Gastroesophageal sphincter (tissue), 3 donors: Measurements from ENCODE around the gene ZFP42.
"Not testable (repeated sequence)": the region's sequence is repeated elsewhere in the genome, so short reads cannot be mapped to it uniquely, and the experiment has no call there.

Experiments used
- CTCF ChIP-seq, 4 experiments: fragments of 200-600 bp in 2 of 4; fragments of 450-650 bp in 2 of 4; sonication (generic) in 1 of 4; IDR thresholded peaks; one replicate each; pipeline ENCODE4 v1.5.1; 2017 to 2019; ENCODE audit warnings: antibody characterized with exemption in 4 of 4, mild to moderate bottlenecking in 2 of 4, moderate library complexity in 2 of 4
- EP300 ChIP-seq: sonication (generic); formaldehyde crosslinking; IDR thresholded peaks from one replicate; pipeline ENCODE4 v1.6.1; 2017; ENCODE audit warnings: antibody characterized with exemption, mild to moderate bottlenecking
- POLR2A ChIP-seq, 2 donors: fragments of 450-650 bp; IDR thresholded peaks; one replicate each; pipeline ENCODE4 v1.6.1; 2017; ENCODE audit warnings: antibody characterized with exemption in 2 of 2, mild to moderate bottlenecking in 2 of 2, moderate library complexity in 1 of 2
- POLR2AphosphoS5 ChIP-seq: sonication (generic); formaldehyde crosslinking; IDR thresholded peaks from one replicate; pipeline ENCODE4 v1.6.1; 2017; ENCODE audit warnings: antibody characterized with exemption

GRCh38 chr4:188045461-188045860, 49.9 kb downstream of the ZFP42 start:
- TF ChIP-seq POLR2A (IDR thresholded peaks at IDR 0.05); CTCF (IDR thresholded peaks at IDR 0.05); POLR2AphosphoS5; EP300: not testable (repeated sequence)
